RWPE1 (cell line): ENCODE data around the gene PC.

Experiments
- CTCF ChIA-PET: fragments of 350-600 bp; sonication (Branson Sonifier 250); formaldehyde crosslinking; extraction: SDS; loops from one replicate; lab custom pipeline; 2021; lab: Yijun Ruan, JAX
- POLR2A ChIA-PET: fragments of 400-600 bp; formaldehyde crosslinking; extraction: SDS; loops from one replicate; lab custom pipeline; 2020; ENCODE audit warnings: antibody characterized with exemption; ENCODE audit not compliant: low non-redundant PET; lab: Yijun Ruan, JAX
- DNase-seq: peaks from one replicate; pipeline ENCODE4 v3.0.0; 2012; ENCODE audit warnings: low spot score
- H3K27ac ChIP-seq: fragments of 450-650 bp; 2 replicates; pipeline ENCODE4 v1.5.1; 2017
- CTCF ChIP-seq: fragments of 450-650 bp; conservative IDR thresholded peaks from 2 replicates; pipeline ENCODE4 v1.5.1; 2017; ENCODE audit warnings: low read depth, mild to moderate bottlenecking

PC gene

GRCh38 chr11:66850235-66850587 lies 108.0 kb downstream of the PC start:
- ChIA-PET POLR2A (no interaction called here), CTCF (interaction anchor here (0.6 kb wide), 1 partner anchor 173 kb away, joined by 3 read pairs; no protein-coding TSS in a partner anchor)
- H3K27ac ChIP-seq = 0 out of 2 replicates have a peak overlapping the region, but pooled peaks have one; percentile 89
- no peak for DNase-seq
- no peak for TF ChIP-seq CTCF

- DNase-seq = no peak
- TF ChIP-seq CTCF = no peak
- CTCF ChIA-PET = interaction anchor here (0.6 kb wide), 1 partner anchor 656 kb away, joined by 3 read pairs; the partner anchor contains the start of gene PITPNM1
- POLR2A ChIA-PET = interaction anchor here (0.5 kb wide), 1 partner anchor 98 kb away, joined by 5 read pairs; no protein-coding TSS in a partner anchor
- H3K27ac ChIP-seq = peak overlapping the region; percentile 89; the same call in 1 of the 2 replicates
These were observed 108.5 kb downstream of the PC start for GRCh38 chr11:66849501-66850234.

- no peak for DNase-seq
- no peak for TF ChIP-seq CTCF
- peak overlapping the region; percentile 89; the same call in 1 of the 2 replicates for H3K27ac ChIP-seq
- CTCF ChIA-PET = interaction anchor here (0.6 kb wide), 1 partner anchor 656 kb away, joined by 3 read pairs; the partner anchor contains the start of gene PITPNM1
- POLR2A ChIA-PET = interaction anchor here (0.5 to 0.6 kb wide), 2 partner anchors 99 to 205 kb away, joined by 5 to 6 read pairs; no protein-coding TSS in a partner anchor
These were observed 109.3 kb downstream of the PC start for GRCh38 chr11:66848671-66849500.

- H3K27ac ChIP-seq = peak overlapping the region; percentile 89
- no peak for TF ChIP-seq CTCF
- ChIA-PET CTCF (no interaction called here), POLR2A (no interaction called here)
- no peak for DNase-seq
These were observed 110.5 kb downstream of the PC start for GRCh38 chr11:66847461-66848232.

GRCh38 chr11:66846671-66847091 lies 111.5 kb downstream of the PC start:
- CTCF ChIA-PET = interaction anchor here (0.6 kb wide), 1 partner anchor 1118 kb away, joined by 3 read pairs; no protein-coding TSS in a partner anchor
- TF ChIP-seq CTCF = no peak
- no peak for DNase-seq
- H3K27ac ChIP-seq = peak overlapping the region; percentile 89
- POLR2A ChIA-PET = no interaction called here
